Heart right ventricle (tissue), 16 donors: ENCODE results near the gene PLA2G2D. TPM values are rescaled to one million over a fixed set of nuclear protein-coding genes. Genes with fewer than 3 reads are reported as not detected.
A peak's percentile ranks its signal among the peaks of the same experiment; 100 is the strongest.

Experiments used
- ATAC-seq, 8 donors: fragments of 200-7000 bp; cut with Tn5 transposase; one replicate each; pipeline ENCODE4 v1.9.1; 2020; ENCODE audit warnings: mild to moderate bottlenecking in 8 of 8, moderate library complexity in 8 of 8, moderate number of reproducible peaks in 1 of 8
- DNase-seq, 2 donors: peaks; one replicate each; pipeline ENCODE4 v3.0.0-alpha.2; 2020
- H3K27ac ChIP-seq, 10 donors: fragments of 200-600 bp; sonication (generic) in 2 of 10; one replicate each; pipeline versions ENCODE4 v1.5.0 to v1.8.0; 2020 to 2022; ENCODE audit warnings: mild to moderate bottlenecking in 3 of 10
- H3K27me3 ChIP-seq, 7 donors: fragments of 200-600 bp; one replicate each; pipeline ENCODE4 v1.8.0; 2021 to 2022; ENCODE audit warnings: mild to moderate bottlenecking in 2 of 7
- H3K36me3 ChIP-seq, 9 donors: fragments of 200-600 bp; sonication (generic) in 1 of 9; one replicate each; pipeline versions ENCODE4 v1.5.0 to v1.8.0; 2020 to 2022; ENCODE audit warnings: mild to moderate bottlenecking in 2 of 9
- H3K4me1 ChIP-seq, 9 donors: fragments of 200-600 bp; sonication (generic) in 1 of 9; one replicate each; pipeline versions ENCODE4 v1.5.0 to v1.8.0; 2020 to 2022; ENCODE audit warnings: mild to moderate bottlenecking in 4 of 9
- H3K4me3 ChIP-seq, 10 donors: fragments of 200-600 bp; sonication (generic) in 2 of 10; one replicate each; pipeline versions ENCODE4 v1.5.0 to v1.8.0; 2020 to 2022; ENCODE audit warnings: mild to moderate bottlenecking in 7 of 10, moderate library complexity in 2 of 10
- H3K9me3 ChIP-seq, 11 donors: fragments of 200-600 bp in 10 of 11; sonication (generic) in 2 of 11; one replicate each; pipeline versions ENCODE4 v1.5.0 to v1.8.0; 2013 to 2022; ENCODE audit warnings: mild to moderate bottlenecking in 2 of 11, control low read depth in 1 of 11, moderate library complexity in 1 of 11
- WGBS, 2 donors: extraction: QIAGEN DNeasy Blood & Tissue Kit; methylation state at CpG; one replicate each; pipeline ENCODE4 v1.1.7; 2013; ENCODE audit warnings: inconsistent platforms in 1 of 2; 5-methylcytosine and 5-hydroxymethylcytosine counted together
- intact Hi-C, 10 donors: fragments of 100-400 bp; cut with DNase I; formaldehyde crosslinking; loops; one replicate each; pipeline versions ENCODE4 v1.11.1 to v1.14.2; 2022
- polyA plus RNA-seq, 2 donors: library from polyadenylated mRNA; stranded (reverse); fragments of 200-250 nt; gene quantifications; one replicate each; pipeline ENCODE4 v1.2.3, GENCODE V29; 2013
- total RNA-seq, 10 donors: library from RNA; stranded (reverse); fragmentation: NEBNext Ultra II Directional in 3 of 10; extraction: Animal tissue kit (Norgen Biotek cat#: 25700) in 3 of 10; gene quantifications; one replicate each; pipeline versions ENCODE4 v1.2.1 to v1.2.4, GENCODE V29; 2021 to 2023
- TF ChIP-seq, protein P1 (sequence below), 9 donors: fragments of 200-600 bp; sonication (generic) in 2 of 9; IDR thresholded peaks; one replicate each; pipeline versions ENCODE4 v1.5.0 to v1.8.0; 2021 to 2022; ENCODE audit warnings: antibody characterized with exemption in 9 of 9, mild to moderate bottlenecking in 5 of 9, moderate library complexity in 1 of 9
- donor health status: Arrhythmogenic right ventricular cardiomyopathy.
- donor health status: ischemic (EF 13 %, LVEDD 7.1; RV severe dilation, severe dysfunction).
- donor health status: healthy with polysubstance abuse.
- donor health status: DM: no; HTN: yes; CAD: no.
- donor health status: DM: no; HTN: no; CAD: no.
- donor health status: ischemic (EF 25% LVEDD 6.9; RV normal size, moderate dysfunction).
- donor health status: ischemic (EF 25% LVEDD 5.7; RV mildly dilated, moderate dysfunction).
- donor health status: healthy.
- donor health status: DM: yes; HTN: yes; CAD: no.
- donor health status: Ischemic cardiomyopathy.
- donor health status: ischemic (EF 35%, LVEDD 5.7; RV mildly dilated, moderate dysfunction).
- donor health status: nonischemic (EF 11% LVEDD 7.7; RV severe dilation, severe dysfunction).
- donor health status: DM: yes; HTN: yes; CAD: no.
- donor health status: PGD.
- donor health status: ischemic (EF 29% LVEDD 5.4; RV normal size, mild dysfunction).
- donor health status: nonischemic (EF 23%, LVEDD 6.1; RV moderate dilation, normal function).

PLA2G2D gene
- total and polyA plus RNA-seq, 12 donors = 1.1 TPM; not detected in 11

DNA sequence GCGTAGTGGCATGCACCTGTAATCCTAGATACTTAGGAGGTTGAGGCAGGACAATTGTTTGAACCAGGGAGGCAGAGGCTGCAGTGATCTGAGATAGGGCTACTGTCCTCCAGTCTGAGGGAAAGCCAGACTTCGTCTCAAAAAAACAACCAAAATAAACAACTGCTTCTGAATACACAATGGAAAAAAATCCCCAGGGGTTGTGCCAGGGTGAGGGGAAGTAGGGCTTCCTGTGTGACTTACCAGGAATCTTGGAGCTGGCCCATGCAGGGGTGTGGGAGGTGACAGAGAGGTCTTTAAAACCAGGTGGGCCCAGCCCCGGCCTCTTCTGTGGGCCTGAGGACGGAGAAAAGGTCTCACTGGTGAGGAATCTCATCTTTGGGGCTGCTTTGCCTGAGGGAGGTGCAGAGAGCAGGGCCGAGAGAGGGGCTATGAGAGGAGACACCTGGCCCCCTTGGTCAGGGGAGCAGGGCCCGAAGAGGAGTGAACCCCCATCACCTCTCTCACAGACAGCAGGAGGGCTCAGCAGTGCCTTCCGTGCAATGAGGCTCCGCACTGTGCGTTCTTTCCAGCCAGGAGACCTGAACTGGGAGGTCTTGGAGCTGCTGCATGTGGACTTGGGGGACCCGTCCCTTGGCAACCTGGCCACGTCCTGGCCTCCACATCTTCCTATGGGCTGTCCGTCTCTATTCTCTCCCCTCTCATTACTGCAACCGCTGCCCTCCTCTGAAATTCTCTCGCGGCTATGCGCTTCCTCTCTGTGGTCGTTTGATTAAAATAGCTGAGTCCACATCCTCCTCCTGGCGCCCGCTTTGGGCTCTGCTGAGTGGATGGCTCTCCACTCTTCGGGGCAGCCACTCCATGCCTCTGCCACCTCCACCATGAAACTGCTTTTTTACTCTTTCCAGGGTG lies 38.6 kb downstream of the PLA2G2D start:
- Histone ChIP-seq H3K9me3 (no peaks in the 10 kb centered on the region), H3K27me3 (peaks cover 0 to 17% (median 0%) of the 10 kb centered on the region in 7 donors), H3K27ac (peak overlapping the region in 9 of 10 donors; percentile 21 to 49 (median 32)), H3K4me1 (peaks cover 3 to 70% (median 15%) of the 10 kb centered on the region in 9 donors), H3K4me3 (no peak overlapping the region), H3K36me3 (peaks cover 0 to 59% (median 0%) of the 10 kb centered on the region in 9 donors)
- intact Hi-C loops = loop anchor here in 2 of 10 donors (10.0 kb wide), 2 partner anchors 46 to 106 kb away; partner anchors contain the start of gene PLA2G2A (in 1 of the 2)
- peak in 4 of 8 donors; percentile 23 to 52 (median 40) for ATAC-seq
- DNase-seq = no peak
- TF ChIP-seq, protein P1, sequence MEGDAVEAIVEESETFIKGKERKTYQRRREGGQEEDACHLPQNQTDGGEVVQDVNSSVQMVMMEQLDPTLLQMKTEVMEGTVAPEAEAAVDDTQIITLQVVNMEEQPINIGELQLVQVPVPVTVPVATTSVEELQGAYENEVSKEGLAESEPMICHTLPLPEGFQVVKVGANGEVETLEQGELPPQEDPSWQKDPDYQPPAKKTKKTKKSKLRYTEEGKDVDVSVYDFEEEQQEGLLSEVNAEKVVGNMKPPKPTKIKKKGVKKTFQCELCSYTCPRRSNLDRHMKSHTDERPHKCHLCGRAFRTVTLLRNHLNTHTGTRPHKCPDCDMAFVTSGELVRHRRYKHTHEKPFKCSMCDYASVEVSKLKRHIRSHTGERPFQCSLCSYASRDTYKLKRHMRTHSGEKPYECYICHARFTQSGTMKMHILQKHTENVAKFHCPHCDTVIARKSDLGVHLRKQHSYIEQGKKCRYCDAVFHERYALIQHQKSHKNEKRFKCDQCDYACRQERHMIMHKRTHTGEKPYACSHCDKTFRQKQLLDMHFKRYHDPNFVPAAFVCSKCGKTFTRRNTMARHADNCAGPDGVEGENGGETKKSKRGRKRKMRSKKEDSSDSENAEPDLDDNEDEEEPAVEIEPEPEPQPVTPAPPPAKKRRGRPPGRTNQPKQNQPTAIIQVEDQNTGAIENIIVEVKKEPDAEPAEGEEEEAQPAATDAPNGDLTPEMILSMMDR (IDR thresholded peaks at IDR 0.05) = no peak
- WGBS, 2 donors = 57 to 67% methylated on average over 20 of the region's 20 CpGs

DNA sequence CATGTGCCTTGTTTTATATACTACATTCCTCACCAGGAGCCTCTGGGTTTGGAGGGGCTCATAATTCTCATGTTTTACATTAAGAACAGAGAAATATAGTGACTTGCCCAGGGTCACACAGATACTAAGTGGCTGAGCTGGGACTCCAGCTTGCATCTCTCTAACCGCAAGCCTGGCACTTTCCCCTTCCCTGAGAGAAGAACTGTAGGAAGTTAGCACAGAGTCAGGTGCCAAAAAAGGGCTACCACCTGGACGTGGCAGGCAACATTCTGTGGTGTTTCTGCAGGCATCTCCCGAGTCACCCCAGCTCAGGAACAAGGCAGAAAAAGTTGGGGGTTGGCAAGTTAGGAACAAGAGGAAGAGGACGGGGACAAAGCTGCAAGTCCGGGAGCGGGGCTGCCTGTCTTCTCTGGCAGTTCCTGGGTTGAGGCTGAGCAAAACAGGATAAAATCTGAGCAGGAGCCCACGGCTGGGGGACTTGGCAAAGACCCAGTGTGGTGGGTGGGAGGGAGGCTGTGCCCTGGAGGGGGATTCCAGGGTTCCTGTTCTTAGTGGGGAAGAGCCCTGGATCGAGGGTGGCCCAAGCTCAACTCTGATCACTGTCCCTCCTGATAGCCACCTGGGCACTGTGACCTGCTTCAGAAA lies 39.6 kb downstream of the PLA2G2D start:
- no peaks in the 10 kb centered on the region for H3K9me3 ChIP-seq
- WGBS, 2 donors = 60 to 68% methylated on average over 8 of the region's 8 CpGs
- peaks cover 0 to 53% (median 0%) of the 10 kb centered on the region in 9 donors for H3K36me3 ChIP-seq
- intact Hi-C loops = loop anchor here in 3 of 10 donors (10.0 kb wide), 2 partner anchors 45 to 105 kb away; partner anchors contain the start of gene PLA2G2A (in 2 of the 3)
- peak overlapping the region in 6 of 10 donors; percentile 21 to 49 (median 36) for H3K27ac ChIP-seq
- no peak overlapping the region for H3K4me3 ChIP-seq
- H3K4me1 ChIP-seq = peaks cover 3 to 72% (median 19%) of the 10 kb centered on the region in 9 donors
- H3K27me3 ChIP-seq = peaks cover 0 to 17% (median 0%) of the 10 kb centered on the region in 7 donors
- no peak for ATAC-seq
- TF ChIP-seq, protein P1 (IDR thresholded peaks at IDR 0.05) = no peak
- DNase-seq = no peak

DNA sequence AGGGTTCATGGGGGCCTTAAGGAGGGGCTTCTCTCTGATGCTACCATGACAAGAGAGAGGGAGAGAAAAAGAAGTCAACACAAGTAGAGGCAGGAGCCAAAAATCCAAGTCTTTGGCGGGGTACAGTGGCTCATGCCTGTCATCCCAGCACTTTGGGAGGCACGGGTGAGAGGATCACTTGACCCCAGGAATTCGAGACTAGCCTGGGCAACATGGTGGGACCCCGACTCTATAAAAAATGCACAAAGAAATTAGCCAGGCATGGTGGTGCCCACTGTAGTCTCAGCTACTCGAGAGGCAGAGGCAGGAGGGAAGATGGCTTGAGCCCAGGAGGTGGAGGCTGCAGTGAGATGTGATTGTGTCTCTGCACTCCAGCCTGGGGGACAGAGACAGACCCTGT lies 40.6 kb downstream of the PLA2G2D start:
- Histone ChIP-seq H3K9me3 (no peaks in the 10 kb centered on the region), H3K4me1 (peaks cover 3 to 72% (median 21%) of the 10 kb centered on the region in 9 donors), H3K27ac (no peak overlapping the region), H3K4me3 (no peak overlapping the region), H3K27me3 (peaks cover 0 to 17% (median 0%) of the 10 kb centered on the region in 7 donors), H3K36me3 (peaks cover 0 to 46% (median 0%) of the 10 kb centered on the region in 9 donors)
- no peak for ATAC-seq
- no peak for DNase-seq
- intact Hi-C loops = loop anchor here in 1 of 10 donors (10.0 kb wide), 1 partner anchor 104 kb away; the partner anchor contains the start of gene PLA2G2A
- 86% methylated on average over 5 of the region's 5 CpGs for WGBS, 2 donors
- TF ChIP-seq, protein P1 (IDR thresholded peaks at IDR 0.05) = no peak

DNA sequence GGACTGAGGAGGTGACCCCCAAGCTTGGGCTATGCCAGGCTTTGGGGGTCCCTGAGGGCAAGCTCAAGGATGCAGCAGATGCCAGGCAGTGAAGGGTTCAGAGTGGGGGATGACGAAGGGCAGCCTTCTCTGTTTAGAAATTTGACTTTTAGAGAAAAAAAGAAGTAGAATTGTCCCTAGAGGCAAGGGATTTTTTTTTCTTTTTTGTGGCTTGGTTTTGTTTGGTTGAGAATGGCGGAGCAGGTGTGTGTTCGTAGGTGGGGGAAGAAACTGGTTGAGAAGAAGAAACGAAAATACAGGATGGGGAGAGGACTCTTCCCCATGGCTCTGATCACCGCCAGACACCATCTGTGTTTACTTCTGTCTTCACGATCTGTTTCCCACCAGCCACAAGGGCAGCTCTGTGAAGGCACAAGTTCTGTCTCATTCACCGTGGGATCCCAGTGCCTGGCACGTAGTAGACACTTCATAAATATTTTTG lies 41.1 kb downstream of the PLA2G2D start:
- H3K4me1 ChIP-seq = peaks cover 3 to 72% (median 22%) of the 10 kb centered on the region in 9 donors
- H3K27me3 ChIP-seq = peaks cover 0 to 17% (median 0%) of the 10 kb centered on the region in 7 donors
- no peaks in the 10 kb centered on the region for H3K9me3 ChIP-seq
- TF ChIP-seq, protein P1 (IDR thresholded peaks at IDR 0.05) = no peak
- H3K27ac ChIP-seq = no peak overlapping the region
- ATAC-seq = no peak
- intact Hi-C loops = loop anchor here in 1 of 10 donors (10.0 kb wide), 1 partner anchor 103 kb away; the partner anchor contains the start of gene PLA2G2A
- no peak overlapping the region for H3K4me3 ChIP-seq
- DNase-seq = no peak
- H3K36me3 ChIP-seq = peaks cover 0 to 46% (median 0%) of the 10 kb centered on the region in 9 donors
- WGBS, 2 donors = 85 to 91% methylated on average over 8 of the region's 8 CpGs
